NCI-H1436 (cell line): ENCODE measurements around the gene ZMYND10.
"Not testable (repeated sequence)": the region's sequence is repeated elsewhere in the genome, so short reads cannot be mapped to it uniquely, and the experiment has no call there.

Experiments
- DNase-seq: peaks from one replicate; lab custom pipeline; 2025; lab: John Stamatoyannopoulos, UW

The ZMYND10 gene

DNA sequence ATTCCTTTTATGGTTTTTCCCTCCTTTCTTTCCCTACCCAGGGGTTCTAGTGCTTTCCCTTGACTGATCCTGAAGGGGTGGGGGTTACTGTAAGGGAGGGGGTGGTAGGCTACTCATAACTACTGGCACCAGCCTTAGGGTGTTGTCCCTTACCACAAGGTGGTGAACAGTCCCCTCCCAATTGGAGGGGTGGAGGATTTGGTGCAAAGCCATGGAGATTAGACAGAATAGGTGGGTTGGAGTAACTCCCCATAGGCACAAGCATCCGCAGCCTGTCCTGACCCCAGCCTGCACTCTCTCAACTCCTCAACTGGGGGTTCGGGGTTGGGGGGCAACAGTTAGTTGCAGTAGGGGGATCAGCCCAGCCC, 20.4 kb downstream of the ZMYND10 start:
- DNase-seq: no peak

DNA sequence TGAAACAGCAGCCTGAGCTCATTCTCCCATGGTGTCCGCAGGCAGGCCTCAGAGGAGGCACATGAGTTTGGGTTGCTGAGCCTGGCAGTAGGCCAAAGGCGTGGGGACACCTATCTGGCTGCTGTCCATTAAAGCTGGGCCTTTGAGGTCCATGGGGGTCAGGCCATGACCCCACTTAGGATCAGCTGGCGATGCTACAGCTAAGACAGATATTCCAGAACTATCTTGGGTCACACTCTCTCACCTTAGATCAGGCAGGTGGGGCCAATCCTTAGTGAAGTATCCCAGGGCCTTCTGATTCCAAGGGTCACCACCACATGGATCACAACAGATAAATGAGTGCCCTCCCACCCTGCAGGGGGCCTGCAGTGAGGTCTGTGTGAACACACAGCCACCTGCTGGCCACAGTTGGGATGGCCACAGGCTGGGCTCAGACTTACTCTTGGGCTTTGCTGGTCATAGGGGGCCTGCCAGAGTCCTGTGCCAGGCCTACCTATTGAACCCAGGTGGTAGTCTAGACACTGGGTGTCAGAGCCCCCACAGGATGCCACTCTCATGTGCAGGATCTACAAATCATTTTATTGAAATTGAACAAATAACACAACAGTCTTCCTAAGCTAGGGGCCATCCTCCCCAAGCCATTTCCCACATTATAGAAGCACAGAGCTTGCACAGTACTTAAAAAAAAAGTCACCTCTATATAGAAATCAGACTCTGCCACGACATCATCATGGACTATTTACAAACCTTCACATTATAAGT, 21.0 kb downstream of the ZMYND10 start:
- DNase-seq: no peak

- DNase-seq: no peak
These were observed 21.8 kb downstream of the ZMYND10 start for GRCh38 chr3:50323614-50324199.

- no peak for DNase-seq
These were observed 22.4 kb downstream of the ZMYND10 start for GRCh38 chr3:50323092-50323600.

GRCh38 chr3:50322386-50323091, 23.0 kb downstream of the ZMYND10 start, which contains the start of gene HYAL2:
Gene HYAL2 (minus strand): TSS chr3:50322745. CDS start chr3:50320489, 2,256 bp downstream.
- DNase-seq: no peak

DNA sequence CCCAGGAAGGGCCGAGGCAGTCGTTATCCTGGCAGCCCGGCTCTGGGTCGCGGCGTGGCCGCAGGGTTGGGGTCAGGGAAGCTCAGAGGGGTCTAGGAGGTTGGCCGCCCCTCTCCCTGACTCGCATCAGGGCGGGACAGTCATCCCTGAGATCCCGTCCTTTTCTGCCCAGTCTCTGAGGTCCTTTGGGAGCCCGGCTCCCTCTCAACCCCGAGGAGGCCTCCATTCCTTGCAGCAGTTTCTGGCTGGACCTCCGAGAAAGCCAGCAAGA, 23.5 kb downstream of the ZMYND10 start:
- DNase-seq: no peak

DNA sequence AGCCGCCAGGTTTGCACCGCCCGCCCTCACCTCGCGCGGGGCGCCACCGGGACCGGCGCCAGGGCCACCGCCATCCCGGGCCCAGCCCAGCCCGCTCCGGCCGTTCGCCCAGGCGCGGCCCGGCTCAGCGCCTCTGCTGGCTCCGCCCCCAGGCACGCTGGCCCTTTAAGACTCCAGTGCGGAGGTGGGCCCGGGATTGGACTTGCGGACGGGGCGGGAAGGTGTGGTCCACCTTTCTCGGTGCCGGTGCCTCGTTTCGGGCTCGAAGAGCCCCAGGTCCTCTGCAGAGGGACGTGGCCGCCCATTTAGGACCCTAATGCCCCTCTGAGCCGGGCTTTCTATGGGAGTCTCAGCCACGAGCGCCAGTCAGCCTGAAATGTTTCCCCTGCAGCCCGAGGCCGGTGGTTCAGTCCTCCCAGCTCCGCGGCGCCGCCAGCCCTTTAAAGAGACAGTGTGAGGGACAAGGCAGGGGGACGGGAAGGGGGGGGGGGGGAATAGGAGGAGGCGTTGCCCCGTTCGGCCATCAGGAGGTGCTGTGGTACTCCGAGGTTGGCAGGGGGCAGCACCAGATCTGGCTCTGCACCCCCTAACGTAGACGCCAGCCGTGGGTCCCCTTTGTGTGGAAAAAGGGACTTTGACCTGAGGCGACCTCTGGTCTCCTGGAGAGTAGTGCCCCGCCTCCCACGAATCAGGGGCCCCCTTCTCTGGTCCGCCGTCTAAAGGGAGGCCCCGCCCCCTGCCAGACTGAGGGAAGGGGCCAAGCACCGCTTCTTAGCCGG, 24.0 kb downstream of the ZMYND10 start:
- DNase-seq: peak; percentile 72

DNA sequence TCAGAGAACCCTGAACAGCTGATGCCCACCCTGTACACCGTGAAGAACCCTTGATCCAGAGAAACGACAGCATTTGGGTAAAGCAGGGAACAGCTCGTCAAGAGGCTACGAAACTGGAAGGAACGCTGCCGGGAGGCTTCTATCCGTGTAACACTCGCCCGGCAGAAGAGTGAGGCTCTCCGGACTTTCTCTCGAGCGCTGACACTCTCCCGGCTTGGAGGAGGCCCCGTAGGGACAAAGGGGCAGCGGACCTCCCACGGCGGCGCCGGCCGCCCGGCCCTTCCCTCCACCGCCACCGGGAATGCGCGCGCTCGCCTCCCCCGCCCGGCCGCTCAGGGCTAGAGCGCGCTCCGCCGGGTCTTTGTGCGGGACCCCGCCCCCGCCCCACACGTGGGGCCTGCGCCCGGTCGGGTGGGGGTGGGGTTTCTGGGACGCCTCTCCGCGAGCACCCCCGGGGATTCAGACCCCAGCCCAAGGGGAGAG, 24.6 kb downstream of the ZMYND10 start:
- peak; percentile 61 for DNase-seq

DNA sequence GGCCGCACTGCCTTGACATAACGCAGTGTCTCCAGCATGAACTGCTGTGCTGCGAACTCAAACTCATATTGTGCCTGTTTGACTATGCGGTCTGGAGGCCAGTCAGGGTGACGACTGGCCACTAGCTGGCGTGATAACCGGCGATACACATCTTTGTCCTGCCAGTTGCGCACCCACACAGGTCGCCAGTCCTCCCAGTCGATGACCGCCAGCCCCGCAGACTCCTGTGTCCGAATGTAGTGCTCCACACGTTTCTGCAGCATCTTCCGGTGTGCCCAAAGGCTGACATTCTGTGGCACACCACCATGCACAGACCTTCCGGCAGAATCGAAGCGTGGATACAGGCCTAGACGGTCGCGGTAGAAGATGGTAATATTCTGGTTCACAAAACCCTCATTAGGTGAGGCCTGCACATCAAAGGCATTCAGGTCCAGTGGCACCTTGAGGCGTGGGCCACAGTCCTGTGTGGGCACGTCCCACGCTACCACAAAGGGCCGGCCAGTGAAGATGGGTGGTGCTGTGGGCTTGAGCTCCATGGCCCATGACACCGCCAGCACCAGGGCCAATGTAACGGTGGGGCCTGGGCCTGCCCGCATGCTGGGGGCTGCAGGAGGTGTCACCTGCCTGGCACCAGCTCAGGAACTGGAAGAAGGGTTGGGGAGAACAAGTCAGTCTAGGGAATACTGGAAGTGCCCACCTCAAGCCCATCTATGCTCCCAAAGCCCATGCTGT, 25.5 kb downstream of the ZMYND10 start:
- no peak for DNase-seq

- no peak for DNase-seq
These were observed 26.2 kb downstream of the ZMYND10 start for GRCh38 chr3:50319181-50319893.

DNA sequence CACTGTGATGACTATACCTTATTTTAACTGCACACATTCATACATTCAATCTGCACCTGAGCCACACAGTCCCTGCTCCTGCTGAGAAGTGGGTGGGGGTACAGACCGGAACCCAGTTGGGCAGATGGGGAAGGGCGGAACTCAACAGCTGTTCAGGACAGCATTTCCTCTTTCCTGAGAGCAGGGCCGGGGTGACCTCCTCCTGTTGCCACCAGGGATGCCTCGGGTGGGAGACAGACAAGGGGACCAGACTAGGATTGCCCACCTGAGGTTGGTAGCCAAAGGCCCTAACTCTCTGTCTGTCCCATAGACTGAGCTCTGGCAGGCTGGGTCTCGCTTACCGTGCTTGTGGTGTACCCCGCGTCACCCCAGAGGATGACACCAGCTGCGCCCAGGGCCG, 26.9 kb downstream of the ZMYND10 start:
- DNase-seq: no peak

DNA sequence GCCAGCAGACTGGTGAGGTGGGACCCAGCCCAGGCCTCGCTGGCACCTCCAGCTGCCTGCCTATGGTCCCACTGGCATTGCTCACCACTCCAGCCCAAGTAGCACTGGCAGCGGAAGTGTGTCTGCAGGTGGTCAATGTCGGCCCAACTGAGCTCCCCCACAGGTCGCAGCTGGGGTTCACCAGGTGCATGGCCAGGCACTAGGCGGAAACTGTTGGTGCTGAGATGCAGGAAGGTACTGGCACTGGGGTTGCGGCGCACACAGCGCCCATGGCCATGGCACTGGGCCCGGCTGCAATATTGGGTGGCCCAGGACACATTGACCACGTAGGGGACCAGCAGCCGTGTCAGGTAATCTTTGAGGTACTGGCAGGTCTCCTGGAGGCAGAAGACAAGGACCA, 27.4 kb downstream of the ZMYND10 start:
- no peak for DNase-seq

GRCh38 chr3:50317300-50317699, 28.2 kb downstream of the ZMYND10 start:
- no peak for DNase-seq

- no peak for DNase-seq
These were observed 28.8 kb downstream of the ZMYND10 start for GRCh38 chr3:50316657-50317242.

- no peak for DNase-seq
These were observed 30.7 kb downstream of the ZMYND10 start for GRCh38 chr3:50314816-50315215.

- no peak for DNase-seq
These were observed 31.2 kb downstream of the ZMYND10 start for GRCh38 chr3:50314342-50314741.

GRCh38 chr3:50312041-50312440, 33.5 kb downstream of the ZMYND10 start:
- DNase-seq: not testable (repeated sequence)

- DNase-seq: no peak
These were observed 40.9 kb downstream of the ZMYND10 start for GRCh38 chr3:50304601-50305000.

DNA sequence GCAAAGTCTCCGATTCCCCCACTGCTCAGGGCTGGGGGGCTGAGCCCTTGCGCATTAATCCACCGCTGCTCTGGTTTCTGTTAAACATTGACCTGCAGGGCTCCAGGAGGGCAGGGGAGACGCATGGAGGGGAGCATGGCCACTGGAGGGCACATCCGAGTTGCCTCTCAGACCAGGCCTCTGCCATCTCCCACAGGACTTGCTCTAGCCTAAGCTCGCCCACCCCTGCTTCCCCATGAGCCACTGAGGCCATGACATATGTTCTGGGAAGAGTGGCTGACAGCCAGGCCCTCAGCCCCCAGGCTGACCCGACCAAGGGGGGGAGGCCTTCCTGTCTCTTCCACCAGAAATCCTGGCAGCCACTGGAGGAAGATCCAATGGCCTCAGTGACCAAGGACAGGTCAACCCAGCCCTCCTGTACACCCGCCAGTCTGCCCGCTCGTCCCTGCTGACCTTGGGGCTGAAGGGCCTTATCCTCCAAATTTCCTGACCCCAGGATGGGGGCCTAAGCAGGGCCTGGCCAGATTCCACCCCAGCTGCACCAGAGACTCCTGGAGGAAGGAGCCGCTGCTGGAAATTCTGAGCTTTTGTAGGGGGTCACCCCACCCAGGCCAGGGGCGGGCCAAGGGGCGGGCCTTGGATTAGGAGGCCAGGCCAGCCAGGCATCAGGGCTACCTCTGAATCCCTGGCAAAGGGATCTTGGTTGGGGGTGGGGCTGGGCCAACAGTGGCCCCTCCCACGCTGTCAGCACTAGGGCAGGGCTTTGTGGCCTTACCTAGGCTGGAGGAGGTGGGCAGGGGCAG, 42.3 kb downstream of the ZMYND10 start, which contains the start of gene HYAL1:
Gene HYAL1 (minus strand): TSS at position 562 of the 803 bp plus-strand sequence. CDS start 618 bp downstream, outside the sequence.
- DNase-seq: no peak
